ENCODE measurements around the gene PHAF1.

The PHAF1 gene

GRCh38 chr16:67109407-67110135 is at the start of gene PHAF1:
PHAF1 (plus strand) TSS chr16:67109941; CDS start chr16:67110176, 235 bp downstream.
- DNase-seq: peak; percentile 84 to 85

- no peak for DNase-seq
Observed at GRCh38 chr16:67063008-67063407, 46.7 kb upstream of the PHAF1 start.

GRCh38 chr16:67068212-67068753 is 41.5 kb upstream of the PHAF1 start:
- no peak for DNase-seq

GRCh38 chr16:67071476-67072048 is 38.2 kb upstream of the PHAF1 start:
- no peak for DNase-seq

- no peak for DNase-seq
Observed at GRCh38 chr16:67075331-67075730, 34.4 kb upstream of the PHAF1 start.

GRCh38 chr16:67077871-67078270 is 31.9 kb upstream of the PHAF1 start:
- DNase-seq: no peak

DNA sequence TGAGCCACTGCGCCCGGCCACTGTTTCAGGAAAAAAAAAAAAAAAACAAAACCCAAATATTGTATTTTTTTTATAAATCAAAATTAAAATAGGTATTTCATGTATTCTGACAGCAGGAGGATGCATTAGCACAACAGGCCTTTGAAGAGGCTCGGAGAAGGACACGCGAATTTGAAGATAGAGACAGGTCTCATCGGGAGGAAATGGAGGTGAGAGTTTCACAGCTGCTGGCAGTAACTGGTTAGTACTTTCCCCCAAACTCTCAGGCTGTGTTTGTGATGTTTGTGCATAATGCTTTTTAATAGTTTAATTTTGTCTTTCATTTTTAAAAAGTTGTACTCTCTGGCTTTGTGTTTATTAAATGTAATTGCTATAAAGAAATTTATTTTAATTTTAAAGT is 27.6 kb upstream of the PHAF1 start:
- no peak for DNase-seq

DNA sequence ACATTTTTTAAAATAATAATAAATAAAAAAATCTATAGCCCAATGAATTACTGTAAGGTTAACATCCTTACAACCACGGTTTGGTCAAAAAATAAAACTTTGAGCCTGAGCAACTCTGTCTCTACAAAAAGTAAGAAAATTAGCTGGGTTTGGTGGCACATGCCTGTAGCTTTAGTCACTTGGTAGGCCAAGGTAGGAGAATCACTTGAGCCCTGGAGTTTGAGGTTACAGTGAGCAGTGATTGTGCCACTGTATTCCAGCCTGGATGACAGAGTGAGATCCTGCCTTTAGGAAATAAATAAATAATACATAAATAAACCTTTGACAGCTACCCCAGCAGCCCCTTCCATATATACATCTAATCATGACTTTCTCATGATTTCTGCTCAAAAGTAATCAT is 26.9 kb upstream of the PHAF1 start:
- no peak for DNase-seq

DNA sequence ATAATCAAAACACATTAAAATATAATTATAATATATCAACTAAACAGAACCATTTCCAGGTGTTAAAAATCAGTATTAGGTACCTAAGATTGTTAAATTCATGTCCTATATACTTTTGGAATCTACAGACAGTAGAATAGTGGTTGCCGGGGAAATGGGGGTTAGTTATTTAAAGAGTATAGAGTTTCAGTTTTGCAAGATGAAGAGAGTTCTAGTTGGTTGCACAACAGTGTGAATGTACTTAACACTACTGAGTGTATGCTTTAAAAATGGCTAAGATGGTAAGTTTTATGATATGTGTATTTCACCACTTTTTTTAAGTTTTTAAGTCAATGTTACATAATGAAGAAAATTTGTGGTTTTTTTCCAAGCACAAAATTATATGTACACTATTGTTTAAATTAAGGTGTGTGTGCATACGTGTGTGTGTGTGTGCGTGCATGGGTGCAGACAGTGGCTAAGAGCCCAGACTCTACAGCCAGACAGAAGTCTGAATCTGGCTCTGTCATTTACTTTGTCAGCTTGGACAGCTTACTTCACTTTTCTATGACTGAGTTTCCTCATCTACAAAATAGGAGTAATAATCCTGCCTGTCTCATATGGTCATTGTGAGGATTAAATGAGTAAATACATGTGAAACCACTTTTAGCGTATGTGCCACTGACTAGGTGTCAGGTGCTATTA is 25.3 kb upstream of the PHAF1 start:
- DNase-seq: no peak

DNA sequence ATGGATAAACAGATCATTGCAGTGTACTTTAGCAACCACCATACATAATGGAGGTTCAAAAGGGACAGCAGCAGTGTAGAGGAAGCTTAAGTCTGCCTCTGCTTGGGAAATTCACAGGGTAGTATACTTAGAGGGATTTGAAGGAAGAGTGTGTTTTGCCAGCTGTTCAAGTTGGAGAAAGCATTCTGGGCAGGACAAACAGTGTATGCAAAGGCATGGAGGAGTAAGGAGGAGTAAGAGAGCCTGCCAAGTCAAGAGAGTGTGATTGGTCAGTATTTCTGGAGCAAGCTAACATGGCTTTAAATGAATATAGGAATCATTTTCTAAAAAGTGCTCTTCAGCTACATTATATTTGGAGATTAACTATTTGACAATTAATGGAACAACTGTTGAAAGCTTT is 22.9 kb upstream of the PHAF1 start:
- no peak for DNase-seq

- no peak for DNase-seq
Observed at GRCh38 chr16:67087291-67087690, 22.4 kb upstream of the PHAF1 start.

DNA sequence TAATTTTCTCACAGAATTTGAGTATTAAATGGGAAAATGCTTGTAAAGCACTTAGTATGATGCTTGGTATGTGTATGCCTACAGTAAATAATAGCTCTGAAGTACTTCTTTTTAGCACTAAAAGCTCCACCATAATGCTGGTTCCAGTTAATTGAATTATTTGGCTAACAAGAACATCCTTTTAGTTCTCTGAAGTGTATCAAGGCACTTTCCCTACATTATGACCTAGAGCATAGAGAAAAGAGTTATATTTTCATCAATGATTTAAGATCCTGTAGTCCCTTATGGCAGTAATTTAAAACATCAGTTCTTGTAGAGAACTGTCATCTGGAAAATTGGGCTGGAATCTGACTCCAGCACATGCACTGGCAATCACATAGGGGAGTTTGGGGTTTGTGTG is 21.9 kb upstream of the PHAF1 start:
- no peak for DNase-seq

- DNase-seq: no peak
Observed at GRCh38 chr16:67088551-67088950, 21.2 kb upstream of the PHAF1 start.

DNA sequence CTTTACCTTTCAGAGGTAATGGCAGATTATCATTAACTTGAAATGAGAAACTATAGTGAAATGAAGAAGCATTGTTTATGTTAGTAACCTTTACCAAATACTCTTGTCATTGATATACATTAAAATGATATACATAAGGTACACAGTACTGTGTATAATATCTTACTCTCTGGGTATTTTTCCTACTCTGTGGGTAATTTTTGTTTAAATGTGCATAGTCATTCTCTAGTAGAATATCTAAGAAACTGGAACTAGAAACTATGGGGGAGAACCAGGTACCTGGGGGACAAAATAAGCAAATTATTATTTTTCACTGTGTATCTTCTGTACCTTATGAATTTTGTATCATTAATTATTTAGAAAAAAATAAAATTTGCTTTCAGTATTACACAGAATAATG is 20.6 kb upstream of the PHAF1 start:
- no peak for DNase-seq

DNA sequence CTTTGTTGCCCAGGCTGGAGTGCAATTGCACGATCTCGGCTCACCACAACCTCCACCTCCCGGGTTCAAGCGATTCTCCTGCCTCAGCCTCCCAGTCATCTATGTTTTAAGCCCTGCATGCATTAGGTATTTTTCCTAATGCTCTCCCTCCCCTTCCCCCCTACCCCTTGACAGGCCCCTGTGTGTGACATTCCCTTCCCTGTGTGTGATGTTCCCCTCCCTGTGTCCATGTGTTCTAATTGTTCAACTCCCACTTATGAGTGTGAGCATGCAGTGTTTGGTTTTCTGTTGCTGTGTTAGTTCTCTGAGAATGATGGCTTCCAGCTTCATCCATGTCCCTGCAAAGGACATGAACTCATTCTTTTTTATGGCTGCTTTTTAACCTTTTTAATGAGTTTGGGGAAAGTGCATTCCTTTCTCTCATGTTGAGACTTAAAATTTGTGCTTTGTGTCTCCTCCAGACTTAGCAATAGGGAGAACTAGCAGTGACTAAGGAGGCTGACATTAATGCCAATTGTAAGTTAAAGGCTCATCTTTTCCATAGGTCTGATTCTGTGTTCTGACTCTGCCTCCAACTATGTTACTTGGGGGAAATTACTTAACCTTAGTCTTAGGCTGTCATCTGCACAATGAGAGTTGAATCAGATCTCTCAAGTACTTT is 17.7 kb upstream of the PHAF1 start:
- DNase-seq: no peak

- DNase-seq: no peak
Observed at GRCh38 chr16:67093098-67093726, 16.5 kb upstream of the PHAF1 start.

DNA sequence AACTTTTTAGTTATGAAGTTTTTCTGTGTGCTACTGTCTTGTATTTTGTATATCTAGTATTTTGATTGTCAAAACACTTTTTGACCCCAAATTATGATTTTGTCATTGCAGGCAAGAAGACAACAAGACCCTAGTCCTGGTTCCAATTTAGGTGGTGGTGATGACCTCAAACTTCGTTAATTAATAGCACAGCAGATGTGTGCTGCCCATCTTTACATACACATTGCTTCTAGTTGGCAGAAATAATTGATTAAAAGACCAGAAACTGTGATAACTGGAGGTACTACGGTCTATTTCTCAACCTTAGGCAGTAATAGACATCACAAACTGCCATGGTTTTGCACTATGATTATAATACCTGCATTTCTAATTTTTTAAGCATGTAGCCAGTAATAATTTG is 11.1 kb upstream of the PHAF1 start:
- DNase-seq: no peak

GRCh38 chr16:67100569-67101310 is 9.0 kb upstream of the PHAF1 start:
- DNase-seq: no peak

GRCh38 chr16:67101311-67102082 is 8.2 kb upstream of the PHAF1 start:
- DNase-seq: no peak

- no peak for DNase-seq
Observed at GRCh38 chr16:67104061-67104460, 5.7 kb upstream of the PHAF1 start.

- DNase-seq: no peak
Observed at GRCh38 chr16:67104845-67105244, 4.9 kb upstream of the PHAF1 start.

Measured in NCI-H2081 (cell line).